Measurements from ENCODE around the gene SYNPO.

The SYNPO gene

DNA sequence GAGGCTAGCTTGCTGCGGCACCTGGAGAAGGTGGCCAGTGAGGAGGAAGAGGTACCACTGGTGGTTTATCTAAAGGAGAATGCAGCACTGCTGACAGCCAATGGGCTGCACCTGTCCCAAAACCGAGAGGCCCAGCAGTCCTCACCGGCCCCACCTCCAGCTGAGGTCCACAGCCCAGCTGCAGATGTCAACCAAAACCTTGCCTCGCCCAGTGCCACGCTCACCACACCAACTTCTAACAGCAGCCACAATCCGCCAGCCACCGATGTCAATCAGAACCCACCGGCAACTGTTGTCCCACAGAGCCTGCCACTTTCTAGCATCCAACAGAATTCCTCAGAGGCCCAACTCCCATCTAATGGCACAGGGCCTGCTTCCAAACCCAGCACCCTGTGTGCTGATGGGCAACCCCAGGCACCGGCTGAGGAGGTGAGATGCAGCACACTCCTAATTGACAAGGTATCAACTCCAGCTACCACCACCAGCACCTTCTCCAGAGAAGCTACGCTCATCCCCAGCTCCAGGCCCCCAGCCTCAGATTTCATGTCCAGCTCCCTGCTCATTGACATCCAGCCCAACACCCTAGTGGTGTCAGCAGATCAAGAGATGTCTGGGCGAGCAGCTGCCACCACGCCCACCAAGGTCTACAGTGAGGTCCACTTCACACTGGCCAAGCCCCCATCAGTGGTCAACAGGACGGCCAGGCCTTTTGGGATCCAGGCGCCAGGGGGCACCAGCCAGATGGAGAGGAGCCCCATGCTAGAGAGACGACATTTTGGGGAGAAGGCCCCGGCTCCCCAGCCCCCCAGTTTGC, 8.0 kb downstream of the SYNPO start:
- H3K4me3 Mint-ChIP-seq, result no peak overlapping the region

GRCh38 chr5:150649108-150650020, 8.9 kb downstream of the SYNPO start:
- Mint-ChIP-seq H3K4me1 (peaks cover 0 to 10% of the 10 kb centered on the region in 2 donors), H3K27ac (no peak overlapping the region), H3K36me3 (peaks cover 16 to 33% of the 10 kb centered on the region in 2 donors), H3K9me3 (no peaks in the 10 kb centered on the region), H3K27me3 (no peaks in the 10 kb centered on the region), H3K4me3 (no peak overlapping the region)
- ATAC-seq (replicated peaks) (no peak), DNase-seq (no peak)

More for the DNA sequence above, 8.0 kb downstream of the SYNPO start:
- ATAC-seq (replicated peaks), result no peak
- peaks cover 0 to 7% of the 10 kb centered on the region in 2 donors for H3K4me1 Mint-ChIP-seq
- H3K27ac Mint-ChIP-seq, result no peak overlapping the region
- DNase-seq, result no peak
- H3K9me3 Mint-ChIP-seq, result no peaks in the 10 kb centered on the region
- no peaks in the 10 kb centered on the region for H3K27me3 Mint-ChIP-seq
- peaks cover 16 to 33% of the 10 kb centered on the region in 2 donors for H3K36me3 Mint-ChIP-seq

GRCh38 chr5:150650021-150651006, 9.9 kb downstream of the SYNPO start:
- Mint-ChIP-seq H3K4me3 (no peak overlapping the region), H3K27me3 (no peaks in the 10 kb centered on the region), H3K27ac (no peak overlapping the region), H3K4me1 (peaks cover 0 to 8% of the 10 kb centered on the region in 2 donors), H3K36me3 (peaks cover 16 to 33% of the 10 kb centered on the region in 2 donors), H3K9me3 (no peaks in the 10 kb centered on the region)
- no peak for ATAC-seq (replicated peaks)
- no peak for DNase-seq

- no peaks in the 10 kb centered on the region for H3K9me3 Mint-ChIP-seq
- peaks cover 16 to 33% of the 10 kb centered on the region in 2 donors for H3K36me3 Mint-ChIP-seq
- H3K4me3 Mint-ChIP-seq, result no peak overlapping the region
- peaks cover 0 to 11% of the 10 kb centered on the region in 2 donors for H3K4me1 Mint-ChIP-seq
- no peaks in the 10 kb centered on the region for H3K27me3 Mint-ChIP-seq
- DNase-seq (no peak), ATAC-seq (replicated peaks) (no peak)
- no peak overlapping the region for H3K27ac Mint-ChIP-seq
These were observed 10.9 kb downstream of the SYNPO start for GRCh38 chr5:150651382-150651781.

DNA sequence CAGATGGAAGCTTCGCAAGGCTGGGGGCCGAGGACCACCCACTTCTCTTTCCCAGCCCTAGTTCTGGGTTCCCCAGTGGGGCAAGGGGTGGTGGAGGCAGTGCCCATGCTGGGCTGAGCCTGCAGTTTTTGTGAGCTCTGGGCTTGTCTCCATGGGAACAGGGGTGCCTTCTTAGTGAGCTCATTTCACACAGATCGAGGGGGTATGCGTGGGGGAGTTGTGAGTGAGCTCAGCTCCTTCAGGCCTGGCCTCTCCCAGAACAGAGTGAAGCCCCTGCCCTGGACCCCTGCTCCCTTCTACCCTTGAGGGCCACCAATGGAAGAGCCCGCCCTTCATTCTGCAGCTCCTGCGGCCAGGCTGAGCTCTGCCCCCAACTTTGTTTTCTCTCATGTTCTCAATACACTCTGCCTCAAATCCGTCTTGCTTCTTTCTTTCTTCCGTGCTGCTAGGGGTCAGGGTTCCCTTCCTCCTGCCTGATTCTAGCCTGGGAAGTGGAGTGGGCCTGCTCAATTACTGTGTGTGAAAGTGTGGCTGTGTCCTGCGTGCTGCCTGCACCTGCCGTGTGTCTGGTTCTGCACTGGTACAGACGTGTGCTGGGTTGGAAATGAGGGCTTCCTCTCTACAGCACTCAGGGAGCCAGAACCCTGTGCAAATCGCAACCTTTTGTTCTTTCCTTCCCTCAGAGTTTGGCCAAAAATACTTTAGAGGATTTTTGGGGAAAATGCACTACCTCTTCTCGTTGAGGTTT, 11.6 kb downstream of the SYNPO start:
- DNase-seq (no peak), ATAC-seq (replicated peaks) (no peak)
- Mint-ChIP-seq H3K27me3 (no peaks in the 10 kb centered on the region), H3K36me3 (peaks cover 16 to 32% of the 10 kb centered on the region in 2 donors), H3K27ac (peak overlapping the region; percentile 11), H3K4me3 (no peak overlapping the region), H3K9me3 (no peaks in the 10 kb centered on the region), H3K4me1 (peaks cover 6 to 13% of the 10 kb centered on the region in 2 donors)

DNA sequence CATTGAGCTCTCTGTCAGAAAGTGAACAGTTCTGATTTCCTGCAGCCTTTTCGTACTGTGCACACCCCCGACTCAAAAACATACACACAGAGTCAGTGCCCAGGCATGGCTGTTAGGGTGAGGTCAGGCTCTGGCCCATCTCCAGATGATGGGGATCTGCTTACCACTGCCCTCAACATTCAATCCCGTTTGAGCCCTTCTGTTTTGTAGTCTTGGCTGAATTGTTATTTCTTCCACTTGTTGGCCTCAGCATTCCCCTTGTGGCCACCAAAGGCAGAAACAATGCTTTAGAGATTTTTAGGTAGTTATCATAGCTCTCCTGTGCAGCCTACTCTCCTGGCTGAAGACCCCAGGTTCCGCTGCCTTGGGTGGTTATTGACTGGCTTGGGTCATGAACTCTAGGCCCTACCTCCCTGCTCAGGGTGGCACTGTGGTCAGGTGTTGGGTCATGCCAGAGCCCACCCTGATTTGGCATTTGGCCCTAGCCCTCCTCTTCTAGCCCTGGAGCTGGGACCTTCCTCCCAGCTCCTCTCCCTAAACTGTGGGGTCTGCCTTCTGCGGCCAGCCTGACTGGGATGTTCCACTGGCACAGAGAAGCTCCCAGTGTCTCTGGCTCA, 12.8 kb downstream of the SYNPO start:
- H3K27ac Mint-ChIP-seq, result peak overlapping the region; percentile 33
- no peak for ATAC-seq (replicated peaks)
- peaks cover 6 to 15% of the 10 kb centered on the region in 2 donors for H3K4me1 Mint-ChIP-seq
- DNase-seq, result no peak
- peaks cover 16 to 23% of the 10 kb centered on the region in 2 donors for H3K36me3 Mint-ChIP-seq
- H3K4me3 Mint-ChIP-seq, result no peak overlapping the region
- no peaks in the 10 kb centered on the region for H3K9me3 Mint-ChIP-seq
- H3K27me3 Mint-ChIP-seq, result peaks cover 0 to under 1% of the 10 kb centered on the region in 2 donors

GRCh38 chr5:150653762-150654556, 13.5 kb downstream of the SYNPO start:
- ATAC-seq (replicated peaks), result no peak
- H3K4me3 Mint-ChIP-seq, result no peak overlapping the region
- peak overlapping the region; percentile 33 for H3K27ac Mint-ChIP-seq
- no peak for DNase-seq
- no peaks in the 10 kb centered on the region for H3K9me3 Mint-ChIP-seq
- H3K4me1 Mint-ChIP-seq, result peaks cover 11 to 15% of the 10 kb centered on the region in 2 donors
- H3K27me3 Mint-ChIP-seq, result peaks cover 0 to 4% of the 10 kb centered on the region in 2 donors
- H3K36me3 Mint-ChIP-seq, result peaks cover 9 to 16% of the 10 kb centered on the region in 2 donors

- Mint-ChIP-seq H3K27me3 (peaks cover 4% of the 10 kb centered on the region in 2 donors), H3K27ac (no peak overlapping the region), H3K9me3 (no peaks in the 10 kb centered on the region), H3K36me3 (peaks cover under 1 to 6% of the 10 kb centered on the region in 2 donors), H3K4me1 (peaks cover 11 to 15% of the 10 kb centered on the region in 2 donors), H3K4me3 (no peak overlapping the region)
- no peak for ATAC-seq (replicated peaks)
- DNase-seq, result no peak
These were observed 14.8 kb downstream of the SYNPO start for GRCh38 chr5:150655221-150655620.

GRCh38 chr5:150656191-150657132, 16.0 kb downstream of the SYNPO start:
- Mint-ChIP-seq H3K36me3 (no peaks in the 10 kb centered on the region), H3K27ac (peak overlapping the region; percentile 87), H3K9me3 (no peaks in the 10 kb centered on the region), H3K27me3 (peaks cover 9% of the 10 kb centered on the region in 2 donors), H3K4me3 (peak overlapping the region; percentile 83 to 86), H3K4me1 (peaks cover 10 to 11% of the 10 kb centered on the region in 2 donors)
- ATAC-seq (replicated peaks) (peak; percentile 79 to 85), DNase-seq (peak; percentile 56)

- peak overlapping the region; percentile 6 for H3K27ac Mint-ChIP-seq
- H3K4me3 Mint-ChIP-seq, result no peak overlapping the region
- no peaks in the 10 kb centered on the region for H3K36me3 Mint-ChIP-seq
- ATAC-seq (replicated peaks) (no peak), DNase-seq (no peak)
- peaks cover 9 to 11% of the 10 kb centered on the region in 2 donors for H3K4me1 Mint-ChIP-seq
- H3K9me3 Mint-ChIP-seq, result no peaks in the 10 kb centered on the region
- peaks cover 15 to 16% of the 10 kb centered on the region in 2 donors for H3K27me3 Mint-ChIP-seq
These were observed 17.7 kb downstream of the SYNPO start for GRCh38 chr5:150658121-150658520.

GRCh38 chr5:150658699-150659265, 18.3 kb downstream of the SYNPO start:
- no peaks in the 10 kb centered on the region for H3K36me3 Mint-ChIP-seq
- H3K4me1 Mint-ChIP-seq, result peaks cover 9 to 11% of the 10 kb centered on the region in 2 donors
- H3K4me3 Mint-ChIP-seq, result no peak overlapping the region
- peaks cover 15 to 16% of the 10 kb centered on the region in 2 donors for H3K27me3 Mint-ChIP-seq
- no peaks in the 10 kb centered on the region for H3K9me3 Mint-ChIP-seq
- ATAC-seq (replicated peaks), result no peak
- peak overlapping the region; percentile 6 for H3K27ac Mint-ChIP-seq
- DNase-seq, result no peak
